ENCODE results near the gene ULBP1. TPM values are rescaled to one million over a fixed set of nuclear protein-coding genes. Genes with fewer than 3 reads are reported as not detected.

The ULBP1 gene
- total RNA-seq, 1 experiment from 2014 or later, result 1.6 TPM

- H2AK5ac ChIP-seq (ENCODE audit: insufficient read length, low read length), result no peak overlapping the region
- no peak overlapping the region for H3T11ph ChIP-seq (ENCODE audit: low read length)
- H3K9ac ChIP-seq (ENCODE audit: extremely low read depth, insufficient read length, low read length), result no peak overlapping the region
- peaks cover 78% of the 10 kb centered on the region for H3K27me3 ChIP-seq (ENCODE audit: insufficient read depth, low read length)
- H4K5ac ChIP-seq (ENCODE audit: insufficient read length, low read depth, low read length), result no peak overlapping the region
- no peak overlapping the region for H2BK120ac ChIP-seq (ENCODE audit: low read depth, low read length, poor library complexity, severe bottlenecking)
- H2BK12ac ChIP-seq (ENCODE audit: insufficient read length, low read depth, low read length), result no peak overlapping the region
- H4K91ac ChIP-seq (ENCODE audit: insufficient read length, low read depth, low read length), result no peak overlapping the region
- no peak for DNase-seq
- no peak overlapping the region for H2BK20ac ChIP-seq (ENCODE audit: low read depth, low read length, poor library complexity, severe bottlenecking)
- Mint-ChIP-seq H3K27me3 (ENCODE audit: low read depth) (peaks cover 96% of the 10 kb centered on the region), H3K4me3 (peak overlapping the region in 1 of 2 experiments; percentile 55; a peak in 2 of 5 replicates), H3K36me3 (ENCODE audit: insufficient read depth in 1 of 3, low read depth in 3 of 3) (peaks cover 0 to 4% (median 3%) of the 10 kb centered on the region in 3 experiments; a peak in 3 of 7 replicates), H3K27ac (no peak overlapping the region), H3K9me3 (peaks cover 0 to 9% of the 10 kb centered on the region in 2 experiments; a peak in 2 of 5 replicates), H3K4me1 (peaks cover 12 to 14% of the 10 kb centered on the region in 2 experiments)
- no peaks in the 10 kb centered on the region for H3K4me1 ChIP-seq (ENCODE audit: insufficient read depth, low read length)
- no peak overlapping the region for H2BK15ac ChIP-seq (ENCODE audit: low read depth, low read length)
- H3K23me2 ChIP-seq (ENCODE audit: insufficient read length, low read depth, low read length, poor library complexity, severe bottlenecking), result peaks cover 20% of the 10 kb centered on the region
- H3K79me2 ChIP-seq (ENCODE audit: insufficient read depth, low read length), result no peaks in the 10 kb centered on the region
- no peak overlapping the region for H3K4ac ChIP-seq (ENCODE audit: low read depth, low read length)
- TF ChIP-seq, protein P1, sequence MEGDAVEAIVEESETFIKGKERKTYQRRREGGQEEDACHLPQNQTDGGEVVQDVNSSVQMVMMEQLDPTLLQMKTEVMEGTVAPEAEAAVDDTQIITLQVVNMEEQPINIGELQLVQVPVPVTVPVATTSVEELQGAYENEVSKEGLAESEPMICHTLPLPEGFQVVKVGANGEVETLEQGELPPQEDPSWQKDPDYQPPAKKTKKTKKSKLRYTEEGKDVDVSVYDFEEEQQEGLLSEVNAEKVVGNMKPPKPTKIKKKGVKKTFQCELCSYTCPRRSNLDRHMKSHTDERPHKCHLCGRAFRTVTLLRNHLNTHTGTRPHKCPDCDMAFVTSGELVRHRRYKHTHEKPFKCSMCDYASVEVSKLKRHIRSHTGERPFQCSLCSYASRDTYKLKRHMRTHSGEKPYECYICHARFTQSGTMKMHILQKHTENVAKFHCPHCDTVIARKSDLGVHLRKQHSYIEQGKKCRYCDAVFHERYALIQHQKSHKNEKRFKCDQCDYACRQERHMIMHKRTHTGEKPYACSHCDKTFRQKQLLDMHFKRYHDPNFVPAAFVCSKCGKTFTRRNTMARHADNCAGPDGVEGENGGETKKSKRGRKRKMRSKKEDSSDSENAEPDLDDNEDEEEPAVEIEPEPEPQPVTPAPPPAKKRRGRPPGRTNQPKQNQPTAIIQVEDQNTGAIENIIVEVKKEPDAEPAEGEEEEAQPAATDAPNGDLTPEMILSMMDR (conservative IDR thresholded peaks at IDR 0.05), result no peak
- no peak overlapping the region for H3K27ac ChIP-seq (ENCODE audit: insufficient read length, low read depth, low read length)
- H3K18ac ChIP-seq (ENCODE audit: insufficient read length, low read depth, low read length), result no peak overlapping the region
- H4K20me1 ChIP-seq (ENCODE audit: control insufficient read depth, insufficient read depth, insufficient read length), result no peaks in the 10 kb centered on the region
- H3K79me1 ChIP-seq (ENCODE audit: insufficient read depth, low read depth, low read length, poor library complexity, severe bottlenecking), result no peaks in the 10 kb centered on the region
- no peak overlapping the region for H4K8ac ChIP-seq (replicated peaks; ENCODE audit: insufficient read length, low read depth, low read length)
- no peak overlapping the region for H3K23ac ChIP-seq (ENCODE audit: insufficient read length, low read depth, low read length)
- H3K56ac ChIP-seq (ENCODE audit: insufficient read length, low read depth, low read length), result no peak overlapping the region
- H2BK5ac ChIP-seq (ENCODE audit: insufficient read length, low read length), result no peak overlapping the region
- no peak overlapping the region for H3K14ac ChIP-seq (ENCODE audit: insufficient read depth, low read length)
- no CpG with 5 or more reads among the region's 6 CpGs for WGBS (ENCODE audit: extremely low coverage, insufficient read length, low lambda C conversion rate)
- no peak overlapping the region for H2AFZ ChIP-seq (ENCODE audit: low read length)
- H3K9me3 ChIP-seq (ENCODE audit: control insufficient read depth, low read depth, low read length), result no peaks in the 10 kb centered on the region
- no peak overlapping the region for H3K4me2 ChIP-seq (ENCODE audit: insufficient read depth, insufficient read length, low read length)
Measured at GRCh38 chr6:149939909-149940671, 23.7 kb upstream of the ULBP1 start.

Data from H9 (cell line).